WTC11 (cell line): Measurements from ENCODE around the gene ASTN2.

Experiments
- FOXK1 ChIP-seq: sonication (generic); formaldehyde crosslinking; IDR thresholded peaks from 2 replicates; pipeline ENCODE4 v1.8.0; 2022; ENCODE audit warnings: mild to moderate bottlenecking, moderate library complexity, missing genetic modification reagents
- SMAD4 ChIP-seq: sonication (generic); formaldehyde crosslinking; IDR thresholded peaks from 2 replicates; pipeline ENCODE4 v1.8.0; 2022; ENCODE audit warnings: mild to moderate bottlenecking, missing genetic modification reagents
- STAT6 ChIP-seq: sonication (generic); formaldehyde crosslinking; conservative IDR thresholded peaks from 2 replicates; pipeline ENCODE4 v1.8.1; 2023; ENCODE audit warnings: mild to moderate bottlenecking, low read depth, missing genetic modification reagents, moderate library complexity
- TEAD4 ChIP-seq: sonication (generic); formaldehyde crosslinking; IDR thresholded peaks from 2 replicates; pipeline ENCODE4 v1.8.0; 2022; ENCODE audit warnings: mild to moderate bottlenecking, missing genetic modification reagents
- TP53 ChIP-seq: sonication (generic); formaldehyde crosslinking; IDR thresholded peaks from 2 replicates; pipeline ENCODE4 v1.8.1; 2023; ENCODE audit warnings: mild to moderate bottlenecking, missing genetic modification reagents
- TF ChIP-seq, protein P1 (sequence below): fragments of 200-600 bp; IDR thresholded peaks from 2 replicates; pipeline ENCODE4 v1.8.0; 2022; ENCODE audit warnings: antibody characterized with exemption
- TF ChIP-seq, protein P2 (sequence below): sonication (generic); formaldehyde crosslinking; IDR thresholded peaks from 2 replicates; pipeline ENCODE4 v1.8.1; 2023; ENCODE audit warnings: mild to moderate bottlenecking, moderate library complexity, missing genetic modification reagents
- TF ChIP-seq, protein P3 (sequence below): fragments of 250-450 bp; sonication (Bioruptor Pico); IDR thresholded peaks from 2 replicates; pipeline ENCODE4 v2.1.2; 2022; ENCODE audit warnings: mild to moderate bottlenecking, moderate library complexity

DNA sequence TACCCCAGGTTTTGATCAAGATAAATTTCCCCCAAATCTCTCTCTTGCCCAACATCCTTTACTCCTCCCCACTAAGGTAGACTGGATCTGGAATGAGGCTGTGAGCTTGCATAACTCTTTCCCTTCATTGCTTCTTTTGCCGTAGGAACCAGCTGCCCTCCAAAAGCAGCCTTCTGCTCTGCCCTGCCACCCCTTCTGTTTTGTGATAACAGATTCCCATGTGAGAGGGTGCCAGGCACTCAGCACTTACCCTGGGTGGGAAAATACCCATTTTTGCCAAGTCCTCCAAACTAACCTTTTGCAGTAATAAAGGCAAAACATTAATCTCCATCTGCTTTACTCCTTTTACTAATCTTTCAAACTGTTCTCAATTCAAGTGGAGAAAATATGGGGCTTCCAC is 182.6 kb downstream of the ASTN2 start:
- TF ChIP-seq, protein P1, sequence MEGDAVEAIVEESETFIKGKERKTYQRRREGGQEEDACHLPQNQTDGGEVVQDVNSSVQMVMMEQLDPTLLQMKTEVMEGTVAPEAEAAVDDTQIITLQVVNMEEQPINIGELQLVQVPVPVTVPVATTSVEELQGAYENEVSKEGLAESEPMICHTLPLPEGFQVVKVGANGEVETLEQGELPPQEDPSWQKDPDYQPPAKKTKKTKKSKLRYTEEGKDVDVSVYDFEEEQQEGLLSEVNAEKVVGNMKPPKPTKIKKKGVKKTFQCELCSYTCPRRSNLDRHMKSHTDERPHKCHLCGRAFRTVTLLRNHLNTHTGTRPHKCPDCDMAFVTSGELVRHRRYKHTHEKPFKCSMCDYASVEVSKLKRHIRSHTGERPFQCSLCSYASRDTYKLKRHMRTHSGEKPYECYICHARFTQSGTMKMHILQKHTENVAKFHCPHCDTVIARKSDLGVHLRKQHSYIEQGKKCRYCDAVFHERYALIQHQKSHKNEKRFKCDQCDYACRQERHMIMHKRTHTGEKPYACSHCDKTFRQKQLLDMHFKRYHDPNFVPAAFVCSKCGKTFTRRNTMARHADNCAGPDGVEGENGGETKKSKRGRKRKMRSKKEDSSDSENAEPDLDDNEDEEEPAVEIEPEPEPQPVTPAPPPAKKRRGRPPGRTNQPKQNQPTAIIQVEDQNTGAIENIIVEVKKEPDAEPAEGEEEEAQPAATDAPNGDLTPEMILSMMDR: no peak
- no peak for TF ChIP-seq FOXK1 (CRISPR knock-in tag)
- TF ChIP-seq, protein P2, sequence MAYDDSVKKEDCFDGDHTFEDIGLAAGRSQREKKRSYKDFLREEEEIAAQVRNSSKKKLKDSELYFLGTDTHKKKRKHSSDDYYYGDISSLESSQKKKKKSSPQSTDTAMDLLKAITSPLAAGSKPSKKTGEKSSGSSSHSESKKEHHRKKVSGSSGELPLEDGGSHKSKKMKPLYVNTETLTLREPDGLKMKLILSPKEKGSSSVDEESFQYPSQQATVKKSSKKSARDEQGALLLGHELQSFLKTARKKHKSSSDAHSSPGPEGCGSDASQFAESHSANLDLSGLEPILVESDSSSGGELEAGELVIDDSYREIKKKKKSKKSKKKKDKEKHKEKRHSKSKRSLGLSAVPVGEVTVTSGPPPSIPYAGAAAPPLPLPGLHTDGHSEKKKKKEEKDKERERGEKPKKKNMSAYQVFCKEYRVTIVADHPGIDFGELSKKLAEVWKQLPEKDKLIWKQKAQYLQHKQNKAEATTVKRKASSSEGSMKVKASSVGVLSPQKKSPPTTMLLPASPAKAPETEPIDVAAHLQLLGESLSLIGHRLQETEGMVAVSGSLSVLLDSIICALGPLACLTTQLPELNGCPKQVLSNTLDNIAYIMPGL (CRISPR knock-in tag): no peak
- TF ChIP-seq, protein P3, sequence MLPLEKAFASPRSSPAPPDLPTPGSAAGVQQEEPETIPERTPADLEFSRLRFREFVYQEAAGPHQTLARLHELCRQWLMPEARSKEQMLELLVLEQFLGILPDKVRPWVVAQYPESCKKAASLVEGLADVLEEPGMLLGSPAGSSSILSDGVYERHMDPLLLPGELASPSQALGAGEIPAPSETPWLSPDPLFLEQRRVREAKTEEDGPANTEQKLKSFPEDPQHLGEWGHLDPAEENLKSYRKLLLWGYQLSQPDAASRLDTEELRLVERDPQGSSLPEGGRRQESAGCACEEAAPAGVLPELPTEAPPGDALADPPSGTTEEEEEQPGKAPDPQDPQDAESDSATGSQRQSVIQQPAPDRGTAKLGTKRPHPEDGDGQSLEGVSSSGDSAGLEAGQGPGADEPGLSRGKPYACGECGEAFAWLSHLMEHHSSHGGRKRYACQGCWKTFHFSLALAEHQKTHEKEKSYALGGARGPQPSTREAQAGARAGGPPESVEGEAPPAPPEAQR (CRISPR knock-in tag): no peak
- no peak for TF ChIP-seq TEAD4 (CRISPR knock-in tag)
- TF ChIP-seq SMAD4 (CRISPR knock-in tag): no peak
- no peak for TF ChIP-seq STAT6 (CRISPR knock-in tag)
- no peak for TF ChIP-seq TP53 (CRISPR knock-in tag)
